MCF 10A (cell line): ENCODE data around the gene HTRA2. TPM values are rescaled to one million over a fixed set of nuclear protein-coding genes. Genes with fewer than 3 reads are reported as not detected.
A peak's percentile ranks its signal among the peaks of the same experiment; 100 is the strongest.

Experiments used
- BruUV-seq: library from RNA; stranded (reverse); fragments of 400-500 nt; replicated peaks from 2 replicates; lab custom pipeline; 2021; lab: Mats Ljungman, UMichigan
- CTCF ChIA-PET: fragments of 300-600 bp; sonication (Branson Sonifier 250); formaldehyde crosslinking; extraction: SDS; loops from one replicate; lab custom pipeline; 2021; ENCODE audit warnings: antibody characterized with exemption, inconsistent platforms; lab: Yijun Ruan, JAX
- POLR2A ChIA-PET: fragments of 300-600, 350-650 bp; sonication (Branson Sonifier 250); formaldehyde crosslinking; extraction: SDS; loops from one replicate; lab custom pipeline; 2020; ENCODE audit warnings: antibody characterized with exemption, inconsistent platforms; lab: Yijun Ruan, JAX
- DNase-seq: peaks from one replicate; pipeline ENCODE4 v3.0.0-alpha.2; 2018; ENCODE audit not compliant: unreplicated experiment
- H3K27ac Mint-ChIP-seq: one replicate; pipeline ENCODE4 v1.8.0; 2022; ENCODE audit warnings: mild to moderate bottlenecking, low read depth, mixed read lengths; ENCODE audit not compliant: unreplicated experiment
- H3K27me3 Mint-ChIP-seq: one replicate; pipeline ENCODE4 v1.8.0; 2022; ENCODE audit warnings: mixed read lengths; ENCODE audit not compliant: insufficient read depth, unreplicated experiment
- H3K36me3 Mint-ChIP-seq: one replicate; pipeline ENCODE4 v1.8.0; 2022; ENCODE audit warnings: mild to moderate bottlenecking, moderate library complexity, mixed read lengths; ENCODE audit not compliant: insufficient read depth, unreplicated experiment
- H3K4me1 Mint-ChIP-seq: one replicate; pipeline ENCODE4 v1.8.0; 2022; ENCODE audit warnings: mixed read lengths; ENCODE audit not compliant: insufficient read depth, unreplicated experiment
- H3K4me3 Mint-ChIP-seq: one replicate; pipeline ENCODE4 v1.8.0; 2022; ENCODE audit warnings: mild to moderate bottlenecking, moderate library complexity, mixed read lengths; ENCODE audit not compliant: unreplicated experiment
- H3K9me3 Mint-ChIP-seq: one replicate; pipeline ENCODE4 v1.8.0; 2022; ENCODE audit warnings: mixed read lengths; ENCODE audit not compliant: unreplicated experiment
- intact Hi-C: fragments of 100-400 bp; cut with micrococcal nuclease; formaldehyde crosslinking; loops from 2 replicates; pipeline ENCODE4 v1.14.1; 2022
- total RNA-seq: library from RNA; stranded (reverse); gene quantifications from 2 replicates; pipeline ENCODE4 v1.2.3, GENCODE V29; 2022
- TF ChIP-seq, protein P1 (sequence below): fragments of 200-600 bp; IDR thresholded peaks from one replicate; pipeline ENCODE4 v1.8.0; 2022; ENCODE audit warnings: antibody characterized with exemption, mild to moderate bottlenecking; ENCODE audit not compliant: unreplicated experiment

HTRA2 gene
- total RNA-seq, 1 experiment from 2014 or later = 27.6 TPM

DNA sequence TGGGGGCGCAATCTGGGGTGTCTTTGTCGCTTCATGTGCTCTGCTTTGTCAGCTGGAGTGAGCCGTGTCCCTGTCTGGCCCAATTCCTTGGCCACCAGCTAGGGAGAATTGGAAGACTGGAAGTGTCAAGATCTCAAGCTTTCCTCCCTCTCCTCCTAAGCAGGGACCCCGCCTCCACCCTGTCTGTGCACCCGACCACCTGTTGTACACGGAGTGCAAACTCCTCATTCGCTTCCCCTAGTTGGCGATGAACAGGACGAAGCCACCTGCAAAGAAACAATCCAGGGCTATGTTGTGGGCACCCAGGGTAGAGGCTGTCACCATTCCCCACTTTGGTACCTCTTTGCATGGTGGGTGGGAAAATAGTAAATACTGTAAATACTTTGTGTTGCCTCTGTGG is 2.0 kb upstream of the HTRA2 start:
- ChIA-PET CTCF (interaction anchor here (0.7 to 7.3 kb wide), 3 partner anchors 40 to 61 kb away, joined by 3 to 80 read pairs (median 14); partner anchors contain the start of genes CCDC142 and TTC31), POLR2A (interaction anchor here (4.8 to 8.1 kb wide), 2 partner anchors 21 to 45 kb away, joined by 65 to 135 read pairs; partner anchors contain the start of genes CCDC142, PCGF1 and TTC31)
- Mint-ChIP-seq H3K27ac (peak overlapping the region; percentile 91), H3K4me1 (peaks cover 38% of the 10 kb centered on the region), H3K9me3 (no peaks in the 10 kb centered on the region), H3K27me3 (no peaks in the 10 kb centered on the region), H3K4me3 (peak overlapping the region; percentile 94), H3K36me3 (peaks cover 31% of the 10 kb centered on the region)
- DNase-seq = no peak
- intact Hi-C loops = no loop called here
- no TSS peak for BruUV-seq
- TF ChIP-seq, protein P1, sequence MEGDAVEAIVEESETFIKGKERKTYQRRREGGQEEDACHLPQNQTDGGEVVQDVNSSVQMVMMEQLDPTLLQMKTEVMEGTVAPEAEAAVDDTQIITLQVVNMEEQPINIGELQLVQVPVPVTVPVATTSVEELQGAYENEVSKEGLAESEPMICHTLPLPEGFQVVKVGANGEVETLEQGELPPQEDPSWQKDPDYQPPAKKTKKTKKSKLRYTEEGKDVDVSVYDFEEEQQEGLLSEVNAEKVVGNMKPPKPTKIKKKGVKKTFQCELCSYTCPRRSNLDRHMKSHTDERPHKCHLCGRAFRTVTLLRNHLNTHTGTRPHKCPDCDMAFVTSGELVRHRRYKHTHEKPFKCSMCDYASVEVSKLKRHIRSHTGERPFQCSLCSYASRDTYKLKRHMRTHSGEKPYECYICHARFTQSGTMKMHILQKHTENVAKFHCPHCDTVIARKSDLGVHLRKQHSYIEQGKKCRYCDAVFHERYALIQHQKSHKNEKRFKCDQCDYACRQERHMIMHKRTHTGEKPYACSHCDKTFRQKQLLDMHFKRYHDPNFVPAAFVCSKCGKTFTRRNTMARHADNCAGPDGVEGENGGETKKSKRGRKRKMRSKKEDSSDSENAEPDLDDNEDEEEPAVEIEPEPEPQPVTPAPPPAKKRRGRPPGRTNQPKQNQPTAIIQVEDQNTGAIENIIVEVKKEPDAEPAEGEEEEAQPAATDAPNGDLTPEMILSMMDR = no peak

DNA sequence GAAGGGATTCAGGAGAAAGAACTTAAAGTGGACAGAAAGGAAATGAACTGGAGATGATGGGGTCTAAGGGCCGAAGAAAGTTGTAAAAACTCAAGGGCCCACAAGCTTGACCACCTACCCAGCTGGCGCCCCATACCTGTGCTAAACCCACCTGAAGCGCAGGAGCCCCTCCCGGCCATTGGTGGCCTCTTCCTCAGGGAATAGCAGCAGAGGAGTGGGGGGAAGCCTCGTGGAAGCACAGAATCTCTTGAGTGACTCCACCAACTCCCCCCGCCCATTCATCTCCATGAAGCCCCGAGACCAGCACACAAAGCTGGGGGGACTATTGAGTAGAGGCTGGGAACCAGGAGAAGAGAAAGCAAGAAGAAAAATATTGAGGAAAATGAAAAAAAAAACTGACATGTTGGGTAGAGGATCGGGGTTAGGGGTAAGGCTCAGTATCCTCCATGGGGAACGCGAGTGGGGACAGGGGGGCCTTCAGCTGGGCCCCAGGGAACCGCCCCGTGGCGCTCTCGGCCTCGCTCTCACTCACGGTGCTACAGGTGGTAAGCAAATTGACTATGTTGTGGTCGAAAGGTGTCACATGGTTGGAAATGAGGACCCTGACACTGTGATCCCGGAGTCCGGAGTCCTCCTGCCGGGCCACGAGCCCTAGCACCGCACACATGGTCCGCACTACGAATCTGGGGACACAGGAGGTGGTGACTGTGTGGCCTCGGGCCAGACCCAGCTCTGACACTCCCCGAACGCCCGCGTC is 955 bp upstream of the HTRA2 start:
- TSS peak; percentile 55 for BruUV-seq
- intact Hi-C loops = loop anchor here (1.0 kb wide), 1 partner anchor 21 kb away; the partner anchor contains the start of gene PCGF1
- CTCF ChIA-PET = interaction anchor here (0.6 to 7.3 kb wide), 4 partner anchors 37 to 59 kb away, joined by 3 to 80 read pairs (median 12); partner anchors contain the start of genes CCDC142 and TTC31
- H3K4me3 Mint-ChIP-seq = peak overlapping the region; percentile 94
- DNase-seq = no peak
- POLR2A ChIA-PET = interaction anchor here (0.7 to 8.1 kb wide), 19 partner anchors 8 to 107 kb away, joined by 3 to 135 read pairs (median 5); partner anchors contain the start of genes C2orf81, CCDC142, INO80B and MOGS
- peak overlapping the region; percentile 91 for H3K27ac Mint-ChIP-seq
- H3K9me3 Mint-ChIP-seq = no peaks in the 10 kb centered on the region
- H3K27me3 Mint-ChIP-seq = no peaks in the 10 kb centered on the region
- peaks cover 38% of the 10 kb centered on the region for H3K4me1 Mint-ChIP-seq
- peaks cover 31% of the 10 kb centered on the region for H3K36me3 Mint-ChIP-seq
- TF ChIP-seq, protein P1 = no peak

DNA sequence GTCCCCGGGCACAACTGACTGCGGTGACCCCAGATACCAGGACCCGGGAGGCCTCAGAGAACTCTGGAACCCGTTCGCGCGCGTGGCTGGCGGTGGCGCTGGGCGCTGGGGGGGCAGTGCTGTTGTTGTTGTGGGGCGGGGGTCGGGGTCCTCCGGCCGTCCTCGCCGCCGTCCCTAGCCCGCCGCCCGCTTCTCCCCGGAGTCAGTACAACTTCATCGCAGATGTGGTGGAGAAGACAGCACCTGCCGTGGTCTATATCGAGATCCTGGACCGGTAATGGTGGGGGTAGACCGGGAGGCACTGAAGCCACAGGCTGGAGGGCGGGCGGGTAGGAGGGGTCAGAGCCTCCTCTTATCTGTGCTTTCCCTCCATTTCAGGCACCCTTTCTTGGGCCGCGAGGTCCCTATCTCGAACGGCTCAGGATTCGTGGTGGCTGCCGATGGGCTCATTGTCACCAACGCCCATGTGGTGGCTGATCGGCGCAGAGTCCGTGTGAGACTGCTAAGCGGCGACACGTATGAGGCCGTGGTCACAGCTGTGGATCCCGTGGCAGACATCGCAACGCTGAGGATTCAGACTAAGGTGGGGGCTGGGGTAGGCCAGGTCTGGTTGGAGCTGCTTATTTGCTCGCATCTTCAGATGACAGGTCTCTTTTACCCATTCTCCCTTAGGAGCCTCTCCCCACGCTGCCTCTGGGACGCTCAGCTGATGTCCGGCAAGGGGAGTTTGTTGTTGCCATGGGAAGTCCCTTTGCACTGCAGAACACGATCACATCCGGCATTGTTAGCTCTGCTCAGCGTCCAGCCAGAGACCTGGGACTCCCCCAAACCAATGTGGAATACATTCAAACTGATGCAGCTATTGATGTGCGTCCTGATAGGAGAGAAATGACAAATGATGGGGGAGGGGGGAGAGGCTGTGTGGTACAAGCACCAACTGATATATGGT is 780 bp downstream of the HTRA2 start:
- TF ChIP-seq, protein P1 = no peak
- H3K36me3 Mint-ChIP-seq = peaks cover 26% of the 10 kb centered on the region
- POLR2A ChIA-PET = interaction anchor here (0.6 to 8.1 kb wide), 25 partner anchors 8 to 1116 kb away, joined by 3 to 135 read pairs (median 5); partner anchors contain the start of genes C2orf81, CCDC142, INO80B and MRPL19
- peaks cover 38% of the 10 kb centered on the region for H3K4me1 Mint-ChIP-seq
- peak; percentile 22 for DNase-seq
- CTCF ChIA-PET = interaction anchor here (0.6 to 7.3 kb wide), 11 partner anchors 13 to 66 kb away, joined by 3 to 80 read pairs (median 4); partner anchors contain the start of genes CCDC142 and TTC31
- BruUV-seq = TSS peak; percentile 28
- peak overlapping the region; percentile 94 for H3K4me3 Mint-ChIP-seq
- no peaks in the 10 kb centered on the region for H3K9me3 Mint-ChIP-seq
- intact Hi-C loops = loop anchor here (5.0 kb wide), 1 partner anchor 193 kb away; no protein-coding TSS in a partner anchor
- peak overlapping the region; percentile 91 for H3K27ac Mint-ChIP-seq
- no peaks in the 10 kb centered on the region for H3K27me3 Mint-ChIP-seq
